ENCODE results near the gene LRPPRC.

Gene LRPPRC

GRCh38 chr2:43946685-43947084, 49.1 kb downstream of the LRPPRC start:
- Mint-ChIP-seq H3K4me1 (no peaks in the 10 kb centered on the region), H3K27me3 (no peaks in the 10 kb centered on the region), H3K9me3 (no peaks in the 10 kb centered on the region), H3K36me3 (ENCODE audit: low read depth) (peaks cover 80% of the 10 kb centered on the region), H3K27ac (no peak overlapping the region), H3K4me3 (no peak overlapping the region)
- no peak for DNase-seq
- ATAC-seq, result no peak

- no peaks in the 10 kb centered on the region for H3K9me3 Mint-ChIP-seq
- H3K27ac Mint-ChIP-seq, result no peak overlapping the region
- no peaks in the 10 kb centered on the region for H3K27me3 Mint-ChIP-seq
- peaks cover 78% of the 10 kb centered on the region for H3K36me3 Mint-ChIP-seq (ENCODE audit: low read depth)
- no peak overlapping the region for H3K4me3 Mint-ChIP-seq
- no peaks in the 10 kb centered on the region for H3K4me1 Mint-ChIP-seq
- ATAC-seq (no peak), DNase-seq (no peak)
Observed at GRCh38 chr2:43945439-43945838, 50.4 kb downstream of the LRPPRC start.

GRCh38 chr2:43944915-43945314, 50.9 kb downstream of the LRPPRC start:
- no peak for ATAC-seq

GRCh38 chr2:43943809-43944452, 51.9 kb downstream of the LRPPRC start:
- ATAC-seq (no peak), DNase-seq (no peak)
- no peaks in the 10 kb centered on the region for H3K27me3 Mint-ChIP-seq
- no peak overlapping the region for H3K4me3 Mint-ChIP-seq
- H3K4me1 Mint-ChIP-seq, result no peaks in the 10 kb centered on the region
- H3K27ac Mint-ChIP-seq, result no peak overlapping the region
- H3K36me3 Mint-ChIP-seq (ENCODE audit: low read depth), result peaks cover 78% of the 10 kb centered on the region
- H3K9me3 Mint-ChIP-seq, result no peaks in the 10 kb centered on the region

More at GRCh38 chr2:43944915-43945314, 50.9 kb downstream of the LRPPRC start:
- no peaks in the 10 kb centered on the region for H3K4me1 Mint-ChIP-seq
- H3K4me3 Mint-ChIP-seq, result no peak overlapping the region
- peaks cover 79% of the 10 kb centered on the region for H3K36me3 Mint-ChIP-seq (ENCODE audit: low read depth)
- H3K27ac Mint-ChIP-seq, result no peak overlapping the region
- no peaks in the 10 kb centered on the region for H3K9me3 Mint-ChIP-seq
- no peaks in the 10 kb centered on the region for H3K27me3 Mint-ChIP-seq
- no peak for DNase-seq

- Mint-ChIP-seq H3K36me3 (ENCODE audit: low read depth) (peaks cover 76% of the 10 kb centered on the region), H3K27me3 (no peaks in the 10 kb centered on the region), H3K4me3 (no peak overlapping the region), H3K27ac (no peak overlapping the region), H3K9me3 (no peaks in the 10 kb centered on the region), H3K4me1 (no peaks in the 10 kb centered on the region)
- no peak for ATAC-seq
- no peak for DNase-seq
Observed at GRCh38 chr2:43943323-43943722, 52.5 kb downstream of the LRPPRC start.

- H3K36me3 Mint-ChIP-seq (ENCODE audit: low read depth), result peaks cover 77% of the 10 kb centered on the region
- H3K27ac Mint-ChIP-seq, result no peak overlapping the region
Observed at GRCh38 chr2:43942881-43943280, 52.9 kb downstream of the LRPPRC start.

GRCh38 chr2:43941966-43942365, 53.8 kb downstream of the LRPPRC start:
- H3K36me3 Mint-ChIP-seq (ENCODE audit: low read depth), result peaks cover 77% of the 10 kb centered on the region
- peaks cover under 1% of the 10 kb centered on the region for H3K4me1 Mint-ChIP-seq
- no peak for ATAC-seq
- no peaks in the 10 kb centered on the region for H3K27me3 Mint-ChIP-seq
- no peak overlapping the region for H3K27ac Mint-ChIP-seq
- no peaks in the 10 kb centered on the region for H3K9me3 Mint-ChIP-seq
- H3K4me3 Mint-ChIP-seq, result no peak overlapping the region
- no peak for DNase-seq

More at GRCh38 chr2:43942881-43943280, 52.9 kb downstream of the LRPPRC start:
- no peaks in the 10 kb centered on the region for H3K9me3 Mint-ChIP-seq
- H3K4me1 Mint-ChIP-seq, result no peaks in the 10 kb centered on the region
- no peak for ATAC-seq
- no peaks in the 10 kb centered on the region for H3K27me3 Mint-ChIP-seq
- no peak overlapping the region for H3K4me3 Mint-ChIP-seq
- DNase-seq, result no peak

GRCh38 chr2:43941359-43941758, 54.4 kb downstream of the LRPPRC start:
- no peak overlapping the region for H3K27ac Mint-ChIP-seq

GRCh38 chr2:43939695-43940256, 56.0 kb downstream of the LRPPRC start:
- ATAC-seq, result no peak
- DNase-seq, result no peak
- peak overlapping the region; percentile 1 for H3K27ac Mint-ChIP-seq
- H3K4me1 Mint-ChIP-seq, result peaks cover 10% of the 10 kb centered on the region
- H3K36me3 Mint-ChIP-seq (ENCODE audit: low read depth), result peaks cover 66% of the 10 kb centered on the region
- H3K27me3 Mint-ChIP-seq, result no peaks in the 10 kb centered on the region
- no peaks in the 10 kb centered on the region for H3K9me3 Mint-ChIP-seq
- no peak overlapping the region for H3K4me3 Mint-ChIP-seq

More at GRCh38 chr2:43941359-43941758, 54.4 kb downstream of the LRPPRC start:
- H3K4me3 Mint-ChIP-seq, result no peak overlapping the region
- H3K4me1 Mint-ChIP-seq, result peaks cover 5% of the 10 kb centered on the region
- H3K36me3 Mint-ChIP-seq (ENCODE audit: low read depth), result peaks cover 78% of the 10 kb centered on the region
- ATAC-seq (no peak), DNase-seq (no peak)
- no peaks in the 10 kb centered on the region for H3K9me3 Mint-ChIP-seq
- no peaks in the 10 kb centered on the region for H3K27me3 Mint-ChIP-seq

GRCh38 chr2:43937269-43937820, 58.4 kb downstream of the LRPPRC start:
- H3K27me3 Mint-ChIP-seq, result no peaks in the 10 kb centered on the region
- H3K9me3 Mint-ChIP-seq, result no peaks in the 10 kb centered on the region
- no peak overlapping the region for H3K4me3 Mint-ChIP-seq
- H3K36me3 Mint-ChIP-seq (ENCODE audit: low read depth), result peaks cover 68% of the 10 kb centered on the region
- peaks cover 25% of the 10 kb centered on the region for H3K4me1 Mint-ChIP-seq
- ATAC-seq (no peak), DNase-seq (no peak)
- no peak overlapping the region for H3K27ac Mint-ChIP-seq

GRCh38 chr2:43934567-43934966, 61.2 kb downstream of the LRPPRC start:
- Mint-ChIP-seq H3K27me3 (no peaks in the 10 kb centered on the region), H3K4me3 (no peak overlapping the region), H3K9me3 (no peaks in the 10 kb centered on the region), H3K27ac (peak overlapping the region; percentile 64), H3K36me3 (ENCODE audit: low read depth) (peaks cover 70% of the 10 kb centered on the region), H3K4me1 (peaks cover 30% of the 10 kb centered on the region)
- ATAC-seq (peak; percentile 86), DNase-seq (no peak)

- DNase-seq (no peak), ATAC-seq (no peak)
- H3K4me3 Mint-ChIP-seq, result no peak overlapping the region
- no peaks in the 10 kb centered on the region for H3K9me3 Mint-ChIP-seq
- H3K27me3 Mint-ChIP-seq, result no peaks in the 10 kb centered on the region
- H3K36me3 Mint-ChIP-seq (ENCODE audit: low read depth), result peaks cover 66% of the 10 kb centered on the region
- H3K4me1 Mint-ChIP-seq, result peaks cover 34% of the 10 kb centered on the region
- H3K27ac Mint-ChIP-seq, result no peak overlapping the region
Observed at GRCh38 chr2:43931293-43931692, 64.5 kb downstream of the LRPPRC start.

GRCh38 chr2:43927442-43927841, 68.3 kb downstream of the LRPPRC start:
- no peaks in the 10 kb centered on the region for H3K9me3 Mint-ChIP-seq
- DNase-seq (no peak), ATAC-seq (peak; percentile 24)
- H3K27ac Mint-ChIP-seq, result no peak overlapping the region
- peak overlapping the region; percentile 14 for H3K4me3 Mint-ChIP-seq
- H3K4me1 Mint-ChIP-seq, result peaks cover 14% of the 10 kb centered on the region
- peaks cover 66% of the 10 kb centered on the region for H3K36me3 Mint-ChIP-seq (ENCODE audit: low read depth)
- H3K27me3 Mint-ChIP-seq, result no peaks in the 10 kb centered on the region

- Mint-ChIP-seq H3K9me3 (no peaks in the 10 kb centered on the region), H3K27ac (no peak overlapping the region), H3K4me3 (no peak overlapping the region), H3K36me3 (ENCODE audit: low read depth) (peaks cover 59% of the 10 kb centered on the region), H3K27me3 (no peaks in the 10 kb centered on the region), H3K4me1 (peaks cover 14% of the 10 kb centered on the region)
- ATAC-seq (no peak), DNase-seq (no peak)
Observed at GRCh38 chr2:43925431-43925830, 70.4 kb downstream of the LRPPRC start.

GRCh38 chr2:43924463-43924862, 71.3 kb downstream of the LRPPRC start:
- Mint-ChIP-seq H3K27me3 (no peaks in the 10 kb centered on the region), H3K36me3 (ENCODE audit: low read depth) (peaks cover 51% of the 10 kb centered on the region), H3K27ac (no peak overlapping the region), H3K9me3 (no peaks in the 10 kb centered on the region), H3K4me1 (peaks cover 9% of the 10 kb centered on the region), H3K4me3 (no peak overlapping the region)
- DNase-seq (no peak), ATAC-seq (no peak)

Data from activated naive CD8-positive, alpha-beta T cell treated with anti-CD3 and anti-CD28 coated beads, Interleukin-2, amount 50 U/mL, for 24 hours (primary cell).